Skeletal muscle satellite cell (primary cell): ENCODE results near the gene DYNC1I1.

Source experiments
- H3K27me3 ChIP-seq: 2 replicates; pipeline ENCODE4 v1.7.0; 2013; ENCODE audit warnings: low read length; ENCODE audit not compliant: control insufficient read depth, insufficient read depth
- H3K36me3 ChIP-seq: 2 replicates; pipeline ENCODE4 v1.7.0; 2013; ENCODE audit warnings: mild to moderate bottlenecking, control low read depth, low read length; ENCODE audit not compliant: insufficient read depth
- H3K4me1 ChIP-seq: 2 replicates; pipeline ENCODE4 v1.7.0; 2013; ENCODE audit warnings: low read length; ENCODE audit not compliant: control insufficient read depth, insufficient read depth
- H3K4me2 ChIP-seq: 2 replicates; pipeline ENCODE4 v1.7.0; 2013; ENCODE audit warnings: mild to moderate bottlenecking, low read length
- H3K4me3 ChIP-seq: 2 replicates; pipeline ENCODE4 v1.7.0; 2013; ENCODE audit warnings: low read length
- H3K9ac ChIP-seq: 2 replicates; pipeline ENCODE4 v1.7.0; 2013; ENCODE audit warnings: mild to moderate bottlenecking, low read depth, low read length, moderate library complexity
- H3K9me3 ChIP-seq: replicated peaks from 2 replicates; pipeline ENCODE4 v1.7.0; 2013; ENCODE audit warnings: mild to moderate bottlenecking, control low read depth, low read length

The DYNC1I1 gene

DNA sequence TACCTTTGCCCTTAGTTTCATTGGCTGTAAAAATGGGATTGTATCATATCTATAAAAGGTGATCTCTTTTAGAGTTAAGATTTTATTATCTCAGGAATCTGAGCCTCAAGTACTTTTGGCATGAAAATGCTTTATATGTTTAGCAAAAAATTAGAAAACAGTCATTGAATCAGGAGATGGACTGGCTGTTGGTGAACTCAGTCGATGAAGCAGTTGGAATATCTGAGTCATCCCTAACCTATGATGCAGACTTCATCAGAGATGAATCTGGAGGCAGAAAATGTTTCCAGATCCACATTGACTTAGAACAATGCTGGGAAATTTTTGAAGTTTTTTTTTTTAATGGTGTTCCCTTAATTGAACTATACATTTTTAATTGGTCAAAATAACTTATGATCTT, 321.1 kb downstream of the DYNC1I1 start:
- no peaks in the 10 kb centered on the region for H3K9me3 ChIP-seq

DNA sequence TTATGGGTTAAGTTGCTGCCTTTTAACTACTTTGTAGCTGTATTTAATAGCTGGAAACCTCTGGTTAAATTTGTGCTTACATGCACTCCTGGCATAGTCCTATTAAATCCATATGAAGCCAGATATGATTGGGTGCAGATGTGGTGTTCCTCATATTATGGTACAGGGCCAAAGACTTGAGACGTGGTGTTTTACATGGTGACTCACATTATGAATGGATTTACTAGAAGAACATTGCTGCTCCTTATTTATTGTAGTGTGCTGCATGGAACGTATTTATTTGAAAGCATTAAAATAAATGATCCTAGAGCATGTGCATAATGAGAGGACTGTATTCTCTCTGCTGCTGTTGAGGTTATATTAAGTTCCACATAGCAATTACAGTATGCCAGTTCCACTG, 325.5 kb downstream of the DYNC1I1 start:
- Histone ChIP-seq H3K27me3 (no peaks in the 10 kb centered on the region), H3K36me3 (no peaks in the 10 kb centered on the region), H3K4me2 (no peak overlapping the region), H3K9me3 (no peaks in the 10 kb centered on the region), H3K4me1 (peaks cover 4% of the 10 kb centered on the region), H3K4me3 (no peak overlapping the region), H3K9ac (no peak overlapping the region)

More for the DNA sequence above, 321.1 kb downstream of the DYNC1I1 start:
- Histone ChIP-seq H3K36me3 (no peaks in the 10 kb centered on the region), H3K4me3 (no peak overlapping the region), H3K9ac (no peak overlapping the region), H3K4me1 (peaks cover 8% of the 10 kb centered on the region), H3K4me2 (no peak overlapping the region), H3K27me3 (no peaks in the 10 kb centered on the region)

DNA sequence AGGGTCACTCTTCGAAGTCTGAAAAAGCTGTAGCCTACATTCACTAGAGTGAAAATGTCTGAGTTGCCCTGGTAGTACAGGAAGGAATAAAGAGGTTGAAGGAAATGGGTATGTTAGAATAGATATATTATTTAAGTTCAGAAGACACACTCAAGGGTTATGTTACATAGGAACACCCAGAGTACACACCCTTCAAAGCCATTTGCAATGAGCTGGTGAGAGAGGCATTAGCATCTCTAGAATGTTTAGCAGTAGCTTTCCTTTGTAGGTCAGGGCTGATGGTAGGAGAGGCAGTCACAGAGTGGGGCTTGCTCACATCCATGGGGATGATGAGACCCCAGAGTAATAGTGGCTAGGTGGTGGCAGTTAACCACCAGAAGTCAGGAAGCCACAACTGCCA, 328.4 kb downstream of the DYNC1I1 start:
- Histone ChIP-seq H3K9me3 (no peaks in the 10 kb centered on the region), H3K4me1 (no peaks in the 10 kb centered on the region), H3K36me3 (no peaks in the 10 kb centered on the region), H3K4me2 (no peak overlapping the region), H3K27me3 (no peaks in the 10 kb centered on the region), H3K9ac (no peak overlapping the region), H3K4me3 (no peak overlapping the region)

GRCh38 chr7:96102096-96102811, 329.9 kb downstream of the DYNC1I1 start:
- H3K9ac ChIP-seq: no peak overlapping the region

DNA sequence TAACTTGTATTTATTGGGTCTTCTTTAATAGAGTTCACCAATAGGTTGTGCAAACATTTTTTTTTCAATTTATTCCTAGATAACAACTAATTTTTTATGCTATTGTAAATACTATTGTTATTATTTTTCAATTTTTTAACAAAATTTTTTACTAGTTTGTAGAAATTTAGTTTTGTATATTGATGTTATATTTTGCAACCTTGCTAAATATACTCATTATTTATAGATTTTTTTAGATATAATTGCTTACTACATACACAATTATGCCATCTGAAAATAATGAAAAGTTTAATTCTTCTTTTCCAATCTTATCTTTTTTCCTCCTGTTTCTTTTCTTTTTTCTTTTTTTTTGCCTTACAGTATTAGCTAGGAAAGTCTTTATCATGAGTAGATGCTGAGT, 332.6 kb downstream of the DYNC1I1 start:
- no peak overlapping the region for H3K4me2 ChIP-seq
- no peaks in the 10 kb centered on the region for H3K36me3 ChIP-seq
- H3K27me3 ChIP-seq: no peaks in the 10 kb centered on the region
- H3K9me3 ChIP-seq: no peaks in the 10 kb centered on the region
- H3K4me1 ChIP-seq: no peaks in the 10 kb centered on the region
- no peak overlapping the region for H3K9ac ChIP-seq
- no peak overlapping the region for H3K4me3 ChIP-seq

More at GRCh38 chr7:96102096-96102811, 329.9 kb downstream of the DYNC1I1 start:
- Histone ChIP-seq H3K9me3 (no peaks in the 10 kb centered on the region), H3K27me3 (no peaks in the 10 kb centered on the region), H3K36me3 (no peaks in the 10 kb centered on the region), H3K4me1 (no peaks in the 10 kb centered on the region), H3K4me3 (no peak overlapping the region), H3K4me2 (no peak overlapping the region)

- no peak overlapping the region for H3K9ac ChIP-seq
- no peaks in the 10 kb centered on the region for H3K27me3 ChIP-seq
- H3K4me1 ChIP-seq: no peaks in the 10 kb centered on the region
- H3K4me3 ChIP-seq: no peak overlapping the region
- no peak overlapping the region for H3K4me2 ChIP-seq
- H3K9me3 ChIP-seq: no peaks in the 10 kb centered on the region
- no peaks in the 10 kb centered on the region for H3K36me3 ChIP-seq
Measured at GRCh38 chr7:96111405-96111804, 339.1 kb downstream of the DYNC1I1 start.

GRCh38 chr7:96114190-96114589, 341.8 kb downstream of the DYNC1I1 start:
- no peaks in the 10 kb centered on the region for H3K4me1 ChIP-seq
- peaks cover under 1% of the 10 kb centered on the region for H3K36me3 ChIP-seq
- H3K9ac ChIP-seq: no peak overlapping the region
- no peak overlapping the region for H3K4me3 ChIP-seq
- no peaks in the 10 kb centered on the region for H3K27me3 ChIP-seq
- no peak overlapping the region for H3K4me2 ChIP-seq
- no peaks in the 10 kb centered on the region for H3K9me3 ChIP-seq

DNA sequence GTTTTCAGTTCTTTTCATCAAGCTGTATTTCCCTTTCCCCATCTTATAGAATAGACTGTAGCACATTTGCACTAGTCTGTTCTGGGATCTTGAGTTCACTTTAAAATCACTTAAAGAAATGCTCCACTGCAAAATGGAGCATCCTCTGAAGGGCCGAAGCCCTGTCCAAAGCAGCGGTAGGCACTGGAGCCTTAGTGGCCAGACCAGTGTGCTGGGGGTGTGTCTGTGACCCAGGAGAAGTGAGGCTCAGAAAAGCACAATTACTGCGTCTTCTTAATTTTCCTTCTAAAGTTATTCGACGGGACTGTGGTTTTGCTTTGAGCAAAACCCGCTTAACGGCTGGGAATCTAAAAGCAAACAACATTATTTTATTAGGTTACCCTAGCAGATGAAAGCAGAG, 343.8 kb downstream of the DYNC1I1 start:
- H3K4me2 ChIP-seq: no peak overlapping the region
- peaks cover 11% of the 10 kb centered on the region for H3K36me3 ChIP-seq
- no peaks in the 10 kb centered on the region for H3K4me1 ChIP-seq
- H3K9ac ChIP-seq: no peak overlapping the region
- H3K4me3 ChIP-seq: no peak overlapping the region
- H3K9me3 ChIP-seq: no peaks in the 10 kb centered on the region
- no peaks in the 10 kb centered on the region for H3K27me3 ChIP-seq

GRCh38 chr7:96118449-96119001, 346.2 kb downstream of the DYNC1I1 start:
- Histone ChIP-seq H3K9ac (no peak overlapping the region), H3K27me3 (no peaks in the 10 kb centered on the region), H3K4me2 (no peak overlapping the region), H3K4me1 (no peaks in the 10 kb centered on the region), H3K9me3 (no peaks in the 10 kb centered on the region), H3K4me3 (no peak overlapping the region), H3K36me3 (peaks cover 14% of the 10 kb centered on the region)

GRCh38 chr7:96120445-96121225, 348.3 kb downstream of the DYNC1I1 start:
- Histone ChIP-seq H3K36me3 (peaks cover 14% of the 10 kb centered on the region), H3K9ac (no peak overlapping the region), H3K4me1 (no peaks in the 10 kb centered on the region), H3K4me3 (no peak overlapping the region), H3K9me3 (no peaks in the 10 kb centered on the region), H3K27me3 (no peaks in the 10 kb centered on the region), H3K4me2 (no peak overlapping the region)

DNA sequence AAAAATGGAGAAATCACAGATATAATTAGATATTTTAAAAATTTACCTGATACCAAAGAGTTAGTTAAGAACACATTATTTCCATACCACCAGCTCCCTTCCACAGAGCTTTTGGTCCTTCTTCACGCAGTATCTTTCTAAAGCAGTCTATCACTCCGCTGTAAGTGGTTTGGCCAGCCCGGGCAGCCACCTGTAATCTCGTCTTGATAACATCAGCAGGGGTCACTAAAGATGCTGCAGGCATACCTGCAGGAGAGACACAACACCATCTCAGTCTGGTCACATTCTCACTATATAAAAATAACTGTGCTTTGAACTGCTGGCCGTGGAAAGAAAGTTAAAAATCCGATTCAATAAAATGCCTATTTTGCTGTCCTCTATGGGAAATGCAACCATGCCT, 349.4 kb downstream of the DYNC1I1 start:
- no peak overlapping the region for H3K4me3 ChIP-seq

More for the DNA sequence above, 349.4 kb downstream of the DYNC1I1 start:
- Histone ChIP-seq H3K9me3 (no peaks in the 10 kb centered on the region), H3K36me3 (peaks cover 14% of the 10 kb centered on the region), H3K4me2 (no peak overlapping the region), H3K4me1 (no peaks in the 10 kb centered on the region), H3K27me3 (no peaks in the 10 kb centered on the region), H3K9ac (no peak overlapping the region)
